Stimulated activated CD8-positive, alpha-beta memory T cell treated with anti-CD3 and anti-CD28 coated beads, Interleukin-7, amount 100 ng/mL, for 1 hour (primary cell): ENCODE measurements around the gene SORCS2.

Experiments
- DNase-seq, 2 donors: peaks; one replicate each; pipeline ENCODE4 v3.0.0-alpha.2; 2020; ENCODE audit warnings: low read depth in 2 of 2

The SORCS2 gene

GRCh38 chr4:7192252-7193029 lies at the start of gene SORCS2:
SORCS2 (plus strand) TSS chr4:7192538.
- no peak for DNase-seq

GRCh38 chr4:7144374-7145290 lies 47.7 kb upstream of the SORCS2 start:
- no peak for DNase-seq

GRCh38 chr4:7145291-7145934 lies 46.9 kb upstream of the SORCS2 start:
- no peak for DNase-seq

GRCh38 chr4:7146059-7146785 lies 46.1 kb upstream of the SORCS2 start:
- no peak for DNase-seq

GRCh38 chr4:7146786-7147115 lies 45.6 kb upstream of the SORCS2 start:
- no peak for DNase-seq

GRCh38 chr4:7147261-7147660 lies 45.1 kb upstream of the SORCS2 start:
- DNase-seq, result no peak

- DNase-seq, result no peak
Measured at GRCh38 chr4:7147661-7148310, 44.6 kb upstream of the SORCS2 start.

- no peak for DNase-seq
Measured at GRCh38 chr4:7148337-7148736, 44.0 kb upstream of the SORCS2 start.

- DNase-seq, result no peak
Measured at GRCh38 chr4:7150036-7150635, 42.2 kb upstream of the SORCS2 start.

GRCh38 chr4:7151668-7152227 lies 40.6 kb upstream of the SORCS2 start:
- DNase-seq, result no peak

GRCh38 chr4:7153711-7154110 lies 38.6 kb upstream of the SORCS2 start:
- no peak for DNase-seq

- no peak for DNase-seq
Measured at GRCh38 chr4:7154351-7154981, 37.9 kb upstream of the SORCS2 start.

- no peak for DNase-seq
Measured at GRCh38 chr4:7155590-7156071, 36.7 kb upstream of the SORCS2 start.

GRCh38 chr4:7156328-7156727 lies 36.0 kb upstream of the SORCS2 start:
- no peak for DNase-seq

- DNase-seq, result no peak
Measured at GRCh38 chr4:7156761-7157488, 35.4 kb upstream of the SORCS2 start.

- no peak for DNase-seq
Measured at GRCh38 chr4:7157666-7158065, 34.7 kb upstream of the SORCS2 start.

- DNase-seq, result no peak
Measured at GRCh38 chr4:7158081-7158750, 34.1 kb upstream of the SORCS2 start.

GRCh38 chr4:7158991-7159390 lies 33.3 kb upstream of the SORCS2 start:
- no peak for DNase-seq

- DNase-seq, result no peak
Measured at GRCh38 chr4:7159923-7160322, 32.4 kb upstream of the SORCS2 start.
